NCI-H2029 treated with DMSO at 0.1 percent for 48 hours (cell line): Measurements from ENCODE around the gene SAMHD1.

Experiments used
- DNase-seq: peaks from one replicate; lab custom pipeline; 2025; lab: John Stamatoyannopoulos, UW

Gene SAMHD1

GRCh38 chr20:36872852-36873251 lies 78.7 kb downstream of the SAMHD1 start:
- no peak for DNase-seq

- no peak for DNase-seq
These were observed 79.6 kb downstream of the SAMHD1 start for GRCh38 chr20:36871640-36872570.

- no peak for DNase-seq
These were observed 84.6 kb downstream of the SAMHD1 start for GRCh38 chr20:36866681-36867495.

GRCh38 chr20:36866164-36866563 lies 85.3 kb downstream of the SAMHD1 start:
- no peak for DNase-seq

GRCh38 chr20:36865861-36866149 lies 85.7 kb downstream of the SAMHD1 start:
- no peak for DNase-seq

GRCh38 chr20:36865076-36865860 lies 86.2 kb downstream of the SAMHD1 start:
- no peak for DNase-seq

GRCh38 chr20:36862857-36863668 lies 88.4 kb downstream of the SAMHD1 start:
- DNase-seq: no peak

GRCh38 chr20:36861875-36862801 lies 89.4 kb downstream of the SAMHD1 start:
- peak; percentile 80 for DNase-seq

- DNase-seq: no peak
These were observed 90.0 kb downstream of the SAMHD1 start for GRCh38 chr20:36861625-36861874.

GRCh38 chr20:36860811-36861624 lies 90.5 kb downstream of the SAMHD1 start:
- DNase-seq: no peak

- no peak for DNase-seq
These were observed 91.2 kb downstream of the SAMHD1 start for GRCh38 chr20:36860339-36860738.

- no peak for DNase-seq
These were observed 91.7 kb downstream of the SAMHD1 start for GRCh38 chr20:36859700-36860330.

- no peak for DNase-seq
These were observed 92.3 kb downstream of the SAMHD1 start for GRCh38 chr20:36859282-36859555.

GRCh38 chr20:36856691-36857635 lies 94.5 kb downstream of the SAMHD1 start:
- DNase-seq: no peak

- peak; percentile 34 for DNase-seq
These were observed 95.3 kb downstream of the SAMHD1 start for GRCh38 chr20:36856195-36856594.

GRCh38 chr20:36855241-36855657 lies 96.3 kb downstream of the SAMHD1 start:
- no peak for DNase-seq

- no peak for DNase-seq
These were observed 96.9 kb downstream of the SAMHD1 start for GRCh38 chr20:36854348-36855240.
